MM.1S (cell line): ENCODE results near the gene LHFPL2.

Experiments used
- DNase-seq: peaks from one replicate; pipeline ENCODE4 v3.0.0-alpha.2; 2015
- H2AFZ ChIP-seq: fragments of 300-600 bp; sonication (generic); 2 replicates; pipeline ENCODE4 v1.6.0; 2016; ENCODE audit warnings: antibody characterized with exemption, low read length
- H3F3A ChIP-seq: fragments of 300-600 bp; sonication (generic); 2 replicates; pipeline ENCODE4 v1.6.1; 2016; ENCODE audit warnings: mild to moderate bottlenecking, antibody characterized with exemption, low read length, moderate library complexity, mixed read lengths; ENCODE audit not compliant: insufficient read depth
- H3K27ac ChIP-seq: fragments of 300-600 bp; sonication (generic); 2 replicates; pipeline ENCODE4 v1.5.1; 2016; ENCODE audit warnings: mild to moderate bottlenecking, low read length
- H3K27me3 ChIP-seq: fragments of 300-600 bp; sonication (generic); replicated peaks from 2 replicates; pipeline ENCODE4 v1.6.0; 2016; ENCODE audit warnings: low read length; ENCODE audit not compliant: insufficient read depth
- H3K36me3 ChIP-seq: fragments of 300-600 bp; sonication (generic); replicated peaks from 2 replicates; pipeline ENCODE4 v1.6.1; 2016; ENCODE audit warnings: mild to moderate bottlenecking, low read length, mixed read lengths; ENCODE audit not compliant: insufficient read depth
- H3K4me1 ChIP-seq: fragments of 300-600 bp; sonication (generic); 2 replicates; pipeline ENCODE4 v1.6.1; 2016; ENCODE audit warnings: low read length, mixed read lengths
- H3K4me2 ChIP-seq: fragments of 300-600 bp; sonication (generic); 2 replicates; pipeline ENCODE4 v1.6.0; 2016; ENCODE audit warnings: low read depth, low read length
- H3K4me3 ChIP-seq: fragments of 300-600 bp; sonication (generic); 2 replicates; pipeline ENCODE4 v1.5.1; 2016; ENCODE audit warnings: low read length, mixed read lengths
- H3K79me2 ChIP-seq: fragments of 300-600 bp; sonication (generic); 2 replicates; pipeline ENCODE4 v1.6.1; 2016; ENCODE audit warnings: mixed run types, low read length, mixed read lengths
- H3K9ac ChIP-seq: fragments of 300-600 bp; sonication (generic); 2 replicates; pipeline ENCODE4 v1.6.1; 2016; ENCODE audit warnings: low read length, mixed read lengths
- H3K9me2 ChIP-seq: fragments of 300-600 bp; sonication (generic); replicated peaks from 2 replicates; pipeline ENCODE4 v1.6.1; 2016; ENCODE audit warnings: mild to moderate bottlenecking, low read length, mixed read lengths; ENCODE audit not compliant: insufficient read depth
- H3K9me3 ChIP-seq: fragments of 300-600 bp; sonication (generic); replicated peaks from 2 replicates; pipeline ENCODE4 v1.6.1; 2016; ENCODE audit warnings: mild to moderate bottlenecking, low read length, mixed read lengths; ENCODE audit not compliant: insufficient read depth
- H4K20me1 ChIP-seq: fragments of 300-600 bp; sonication (generic); 2 replicates; pipeline ENCODE4 v1.6.1; 2016; ENCODE audit warnings: mild to moderate bottlenecking, low read length, moderate library complexity, mixed read lengths; ENCODE audit not compliant: insufficient read depth
- EZH2 ChIP-seq: fragments of 300-600 bp; sonication (generic); optimal IDR thresholded peaks from 2 replicates; pipeline ENCODE3; 2017; ENCODE audit warnings: low read depth, mild to moderate bottlenecking, antibody characterized with exemption, low read length, mixed read lengths
- EZH2phosphoT487 ChIP-seq: fragments of 300-600 bp; sonication (generic); IDR thresholded peaks from 2 replicates; pipeline ENCODE4 v1.6.1; 2018; ENCODE audit warnings: antibody characterized with exemption, low read length
- TF ChIP-seq, protein P1 (sequence below): fragments of 300-600 bp; sonication (generic); IDR thresholded peaks from 2 replicates; pipeline ENCODE4 v1.5.1; 2016; ENCODE audit warnings: antibody characterized with exemption, low read length, mixed read lengths

The LHFPL2 gene

DNA sequence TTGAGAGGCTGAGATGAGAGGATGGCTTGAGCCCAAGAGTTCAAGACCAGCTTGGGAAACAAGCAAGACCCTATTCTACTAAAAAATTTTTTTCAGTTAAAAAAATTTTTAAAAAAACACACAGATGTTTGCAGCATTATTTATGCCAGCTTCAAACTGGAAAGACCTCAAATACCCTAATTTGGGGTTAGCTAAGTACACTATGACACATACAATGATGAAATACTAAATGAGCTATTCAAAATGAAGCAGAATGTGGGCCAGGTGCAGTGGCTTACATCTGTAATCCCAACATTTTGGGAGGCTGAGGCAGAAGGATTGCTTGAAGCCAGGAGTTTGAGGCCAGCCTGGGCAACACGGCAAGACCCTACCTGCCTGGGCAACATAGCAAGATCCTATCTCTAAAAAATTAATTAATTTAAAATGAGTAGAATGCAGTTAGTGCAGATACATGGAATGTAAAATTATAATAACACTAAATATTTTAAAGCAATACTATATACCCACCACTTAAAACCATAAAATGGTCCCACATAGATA, 44.9 kb downstream of the LHFPL2 start:
- Histone ChIP-seq H3K9ac (no peak overlapping the region), H3K9me2 (no peaks in the 10 kb centered on the region), H4K20me1 (no peaks in the 10 kb centered on the region), H3K4me1 (no peaks in the 10 kb centered on the region), H3K27ac (no peak overlapping the region), H2AFZ (no peak overlapping the region), H3F3A (no peaks in the 10 kb centered on the region), H3K4me3 (no peak overlapping the region), H3K4me2 (no peak overlapping the region), H3K9me3 (no peaks in the 10 kb centered on the region), H3K36me3 (no peaks in the 10 kb centered on the region), H3K27me3 (no peaks in the 10 kb centered on the region), H3K79me2 (no peaks in the 10 kb centered on the region)
- TF ChIP-seq, protein P1, sequence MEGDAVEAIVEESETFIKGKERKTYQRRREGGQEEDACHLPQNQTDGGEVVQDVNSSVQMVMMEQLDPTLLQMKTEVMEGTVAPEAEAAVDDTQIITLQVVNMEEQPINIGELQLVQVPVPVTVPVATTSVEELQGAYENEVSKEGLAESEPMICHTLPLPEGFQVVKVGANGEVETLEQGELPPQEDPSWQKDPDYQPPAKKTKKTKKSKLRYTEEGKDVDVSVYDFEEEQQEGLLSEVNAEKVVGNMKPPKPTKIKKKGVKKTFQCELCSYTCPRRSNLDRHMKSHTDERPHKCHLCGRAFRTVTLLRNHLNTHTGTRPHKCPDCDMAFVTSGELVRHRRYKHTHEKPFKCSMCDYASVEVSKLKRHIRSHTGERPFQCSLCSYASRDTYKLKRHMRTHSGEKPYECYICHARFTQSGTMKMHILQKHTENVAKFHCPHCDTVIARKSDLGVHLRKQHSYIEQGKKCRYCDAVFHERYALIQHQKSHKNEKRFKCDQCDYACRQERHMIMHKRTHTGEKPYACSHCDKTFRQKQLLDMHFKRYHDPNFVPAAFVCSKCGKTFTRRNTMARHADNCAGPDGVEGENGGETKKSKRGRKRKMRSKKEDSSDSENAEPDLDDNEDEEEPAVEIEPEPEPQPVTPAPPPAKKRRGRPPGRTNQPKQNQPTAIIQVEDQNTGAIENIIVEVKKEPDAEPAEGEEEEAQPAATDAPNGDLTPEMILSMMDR, result no peak
- no peak for TF ChIP-seq EZH2
- TF ChIP-seq EZH2phosphoT487, result no peak
- no peak for DNase-seq

DNA sequence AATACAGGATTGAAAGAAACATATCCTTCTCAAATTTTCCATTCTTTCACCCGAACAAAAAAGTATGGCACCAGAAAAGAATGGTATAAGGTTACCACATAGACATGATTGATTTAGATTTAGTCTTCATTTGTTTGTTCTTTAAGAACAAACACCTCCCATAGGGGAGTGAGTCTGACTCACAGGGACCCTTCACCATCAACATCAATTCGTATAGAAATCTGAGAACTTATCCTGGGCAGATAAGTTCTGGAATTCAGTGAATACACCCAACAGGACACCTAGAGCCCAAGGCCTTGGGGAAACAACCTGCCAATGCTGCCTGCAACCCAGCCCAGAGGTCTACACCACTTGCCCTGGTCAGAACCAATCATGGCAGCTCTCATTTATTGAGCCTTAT, 46.2 kb downstream of the LHFPL2 start:
- TF ChIP-seq, protein P1, result no peak
- TF ChIP-seq EZH2, result no peak
- TF ChIP-seq EZH2phosphoT487, result no peak
- no peaks in the 10 kb centered on the region for H3K79me2 ChIP-seq
- no peak overlapping the region for H3K4me2 ChIP-seq
- no peak overlapping the region for H3K27ac ChIP-seq
- H3K9me2 ChIP-seq, result no peaks in the 10 kb centered on the region
- H4K20me1 ChIP-seq, result no peaks in the 10 kb centered on the region
- H3K4me3 ChIP-seq, result no peak overlapping the region
- no peak overlapping the region for H2AFZ ChIP-seq
- no peak overlapping the region for H3K9ac ChIP-seq
- H3K36me3 ChIP-seq, result no peaks in the 10 kb centered on the region
- no peaks in the 10 kb centered on the region for H3F3A ChIP-seq
- H3K4me1 ChIP-seq, result no peaks in the 10 kb centered on the region
- H3K9me3 ChIP-seq, result no peaks in the 10 kb centered on the region
- H3K27me3 ChIP-seq, result no peaks in the 10 kb centered on the region
- no peak for DNase-seq

DNA sequence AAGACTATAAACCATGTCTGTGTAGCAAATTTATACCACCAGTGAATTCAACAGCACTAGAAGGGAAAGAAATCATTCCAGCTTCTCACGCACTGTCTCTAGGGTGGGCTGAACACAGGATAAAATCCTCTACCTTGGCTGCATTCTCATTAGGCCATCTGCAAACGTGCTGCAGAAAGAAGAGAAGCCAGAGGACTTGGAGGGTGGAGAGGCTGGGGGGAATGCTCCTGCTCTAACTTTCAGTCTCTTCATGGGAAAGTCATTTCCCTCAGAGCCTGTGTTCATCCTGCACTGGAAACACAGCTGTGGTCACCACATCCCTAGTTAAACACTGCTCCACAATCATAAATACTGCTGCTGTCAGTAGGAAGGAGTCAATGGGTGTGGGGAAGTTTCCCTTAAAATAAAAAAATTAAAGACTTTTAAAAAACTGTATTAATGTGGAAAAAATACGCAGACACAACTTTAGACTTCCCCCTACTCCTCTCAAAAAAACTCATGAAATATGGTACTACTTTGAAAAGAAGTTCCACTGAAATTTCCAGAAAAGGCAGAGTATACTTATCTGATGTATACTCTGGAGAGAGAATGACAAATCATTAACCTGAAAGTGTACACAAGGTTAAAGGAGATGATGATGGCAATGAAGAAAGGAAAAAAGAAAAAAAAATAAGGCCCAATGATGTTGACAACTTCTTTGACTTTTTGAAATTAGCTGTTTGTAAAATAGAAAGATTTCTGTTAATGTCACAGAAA, 46.8 kb downstream of the LHFPL2 start:
- Histone ChIP-seq H3K4me3 (no peak overlapping the region), H3K27ac (no peak overlapping the region), H3K4me2 (no peak overlapping the region), H2AFZ (no peak overlapping the region), H4K20me1 (no peaks in the 10 kb centered on the region), H3K9me3 (no peaks in the 10 kb centered on the region), H3F3A (no peaks in the 10 kb centered on the region), H3K27me3 (no peaks in the 10 kb centered on the region), H3K36me3 (no peaks in the 10 kb centered on the region), H3K9ac (no peak overlapping the region), H3K9me2 (no peaks in the 10 kb centered on the region), H3K4me1 (no peaks in the 10 kb centered on the region), H3K79me2 (no peaks in the 10 kb centered on the region)
- TF ChIP-seq EZH2phosphoT487 (no peak), EZH2 (no peak)
- TF ChIP-seq, protein P1, result no peak
- DNase-seq, result no peak
